H1 (cell line): ENCODE measurements around the gene NLRC3. TPM values are rescaled to one million over a fixed set of nuclear protein-coding genes. Genes with fewer than 3 reads are reported as not detected.

Experiments
- CTCF ChIA-PET: fragments of 300-600 bp; sonication (Branson Sonifier 250); formaldehyde crosslinking; loops from one replicate; lab custom pipeline; 2021; ENCODE audit not compliant: partially characterized antibody; lab: Charles Lee
- POLR2A ChIA-PET: fragments of 300-600 bp; sonication (Branson Sonifier 250); formaldehyde crosslinking; loops from one replicate; lab custom pipeline; 2021; ENCODE audit warnings: inconsistent platforms; ENCODE audit not compliant: partially characterized antibody; lab: Charles Lee
- DNase-seq, 2 experiments: peaks; one replicate each; pipeline versions ENCODE4 v3.0.0 to v3.0.0-alpha.2; 2010 to 2022; ENCODE audit warnings: low spot score in 2 of 2, low read depth in 1 of 2, mixed read lengths in 1 of 2
- FAIRE-seq: peaks from 2 replicates; lab custom pipeline; 2011; peaks lifted over from hg19 to GRCh38; lab: Jason Lieb, UNC
- H2AFZ ChIP-seq: 2 replicates; pipeline ENCODE4 v1.8.1; 2012; ENCODE audit warnings: low read length, inconsistent platforms
- H2AK5ac ChIP-seq: 2 replicates; pipeline ENCODE4 v1.6.1; 2013; ENCODE audit warnings: low read depth, low read length
- H2BK120ac ChIP-seq: replicated peaks from 2 replicates; pipeline ENCODE3; 2013; ENCODE audit warnings: low read depth, low read length, inconsistent platforms
- H2BK12ac ChIP-seq: 2 replicates; pipeline ENCODE4 v1.6.1; 2013; ENCODE audit warnings: low read depth, low read length
- H2BK15ac ChIP-seq: 2 replicates; pipeline ENCODE4 v1.6.1; 2013; ENCODE audit warnings: low read length
- H2BK20ac ChIP-seq: 2 replicates; pipeline ENCODE4 v1.6.1; 2013; ENCODE audit warnings: low read length
- H2BK5ac ChIP-seq: 2 replicates; pipeline ENCODE4 v1.6.1; 2013; ENCODE audit warnings: low read depth, low read length
- H3K14ac ChIP-seq: 2 replicates; pipeline ENCODE4 v1.6.1; 2013; ENCODE audit warnings: inconsistent platforms; ENCODE audit not compliant: insufficient read length
- H3K18ac ChIP-seq: 2 replicates; pipeline ENCODE4 v1.6.1; 2013; ENCODE audit warnings: low read length; ENCODE audit errors: extremely low read depth
- H3K23ac ChIP-seq: 2 replicates; pipeline ENCODE4 v1.6.1; 2013; ENCODE audit warnings: inconsistent platforms; ENCODE audit not compliant: insufficient read length
- H3K23me2 ChIP-seq: 2 replicates; pipeline ENCODE4 v1.6.1; 2013; ENCODE audit warnings: low read depth, low read length
- H3K27ac ChIP-seq: 2 replicates; pipeline ENCODE4 v1.6.1; 2011; ENCODE audit warnings: low read depth, low read length, inconsistent platforms
- H3K27me3 ChIP-seq, 4 experiments: replicated peaks in 1 of 4; 1 replicate in 1 of 4; 2 replicates in 3 of 4; pipeline versions ENCODE4 v1.6.1 to v1.8.1; 2011 to 2013; ENCODE audit warnings: low read length in 3 of 4, mild to moderate bottlenecking in 3 of 4, inconsistent platforms in 2 of 4, mixed read lengths in 2 of 4, moderate library complexity in 1 of 4; ENCODE audit not compliant: control insufficient read depth in 3 of 4, insufficient read depth in 3 of 4; ENCODE audit errors: extremely low read depth in 1 of 4
- H3K36me3 ChIP-seq, 4 experiments: 2 replicates each; pipeline versions ENCODE4 v1.6.1 to v1.8.1; 2011 to 2013; ENCODE audit warnings: mild to moderate bottlenecking in 4 of 4, low read length in 3 of 4, moderate library complexity in 2 of 4, control low read depth in 1 of 4, inconsistent platforms in 1 of 4; ENCODE audit not compliant: insufficient read depth in 4 of 4, control insufficient read depth in 2 of 4
- H3K4ac ChIP-seq: replicated peaks from 2 replicates; pipeline ENCODE3; 2013; ENCODE audit warnings: low read length, low read depth, mixed read lengths, inconsistent platforms; ENCODE audit not compliant: insufficient read length
- H3K4me1 ChIP-seq, 4 experiments: replicated peaks in 1 of 4; 1 replicate in 1 of 4; 2 replicates in 3 of 4; pipeline versions ENCODE4 v1.6.1 to v1.8.1; 2011 to 2013; ENCODE audit warnings: low read length in 3 of 4, inconsistent platforms in 2 of 4, mixed read lengths in 1 of 4; ENCODE audit not compliant: insufficient read depth in 4 of 4, control insufficient read depth in 3 of 4
- H3K4me2 ChIP-seq, 2 experiments: 2 replicates each; pipeline versions ENCODE4 v1.6.1 to v1.8.1; 2011 to 2013; ENCODE audit warnings: low read depth in 2 of 2, low read length in 2 of 2, control low read depth in 1 of 2, inconsistent platforms in 1 of 2, mild to moderate bottlenecking in 1 of 2; ENCODE audit not compliant: insufficient read depth in 1 of 2
- H3K4me3 ChIP-seq, 4 experiments: fragments of 200-600, 300-600 bp in 1 of 4; sonication (generic), shearing (Covaris generic), sonication (Bioruptor Twin) in 1 of 4; 2 replicates each; pipeline versions ENCODE4 v1.5.1 to v1.8.1; 2011 to 2016; ENCODE audit warnings: low read length in 4 of 4, low read depth in 3 of 4, control low read depth in 2 of 4, inconsistent platforms in 2 of 4, mild to moderate bottlenecking in 2 of 4, mixed read lengths in 1 of 4, moderate library complexity in 1 of 4; ENCODE audit not compliant: insufficient read depth in 2 of 4; ENCODE audit errors: extremely low read depth in 1 of 4
- H3K56ac ChIP-seq: replicated peaks from 2 replicates; pipeline ENCODE3; 2013; ENCODE audit warnings: low read depth, mild to moderate bottlenecking, mixed read lengths, low read length, inconsistent platforms; ENCODE audit not compliant: insufficient read length
- H3K79me1 ChIP-seq: 2 replicates; pipeline ENCODE4 v1.6.1; 2013; ENCODE audit warnings: low read depth, low read length, control low read depth
- H3K79me2 ChIP-seq, 2 experiments: 2 replicates each; pipeline versions ENCODE4 v1.6.1 to v1.8.1; 2012 to 2013; ENCODE audit warnings: low read length in 2 of 2, mild to moderate bottlenecking in 2 of 2, inconsistent platforms in 1 of 2; ENCODE audit not compliant: insufficient read depth in 2 of 2, control insufficient read depth in 1 of 2
- H3K9ac ChIP-seq, 4 experiments: replicated peaks in 1 of 4; 1 replicate in 1 of 4; 2 replicates in 3 of 4; pipeline versions ENCODE4 v1.6.1 to v1.8.1; 2011 to 2013; ENCODE audit warnings: low read depth in 3 of 4, low read length in 3 of 4, control low read depth in 2 of 4, mild to moderate bottlenecking in 2 of 4, moderate library complexity in 2 of 4, inconsistent platforms in 1 of 4; ENCODE audit errors: extremely low read depth in 1 of 4
- H3K9me3 ChIP-seq, 2 experiments: 2 replicates each; pipeline versions ENCODE4 v1.6.1 to v1.8.1; 2012 to 2013; ENCODE audit warnings: mild to moderate bottlenecking in 2 of 2, moderate library complexity in 2 of 2, control low read depth in 1 of 2, inconsistent platforms in 1 of 2, low read depth in 1 of 2, low read length in 1 of 2, mixed read lengths in 1 of 2; ENCODE audit not compliant: insufficient read depth in 2 of 2
- H4K20me1 ChIP-seq, 2 experiments: replicated peaks in 1 of 2; 2 replicates each; pipeline versions ENCODE3 to v1.8.1; 2011 to 2013; ENCODE audit warnings: inconsistent platforms in 2 of 2, low read length in 2 of 2, mild to moderate bottlenecking in 1 of 2; ENCODE audit not compliant: insufficient read depth in 2 of 2, control insufficient read depth in 1 of 2
- H4K5ac ChIP-seq: 2 replicates; pipeline ENCODE4 v1.6.1; 2013; ENCODE audit warnings: low read length, low read depth, mixed read lengths, inconsistent platforms; ENCODE audit not compliant: insufficient read length
- H4K8ac ChIP-seq: 2 replicates; pipeline ENCODE4 v1.8.0; 2013; ENCODE audit warnings: mild to moderate bottlenecking, moderate library complexity, low read length, inconsistent platforms; ENCODE audit not compliant: insufficient read depth; ENCODE audit errors: extremely low read depth
- H4K91ac ChIP-seq: replicated peaks from 2 replicates; pipeline ENCODE3; 2013; ENCODE audit warnings: low read length, mixed read lengths, inconsistent platforms; ENCODE audit not compliant: insufficient read length
- EZH2 ChIP-seq: fragments of 200-600 bp; sonication (generic); IDR thresholded peaks from 2 replicates; pipeline ENCODE4 v1.7.1; 2012; ENCODE audit warnings: low read depth, mild to moderate bottlenecking, moderate library complexity, low read length, inconsistent platforms; ENCODE audit not compliant: severe bottlenecking
- GABPA ChIP-seq: IDR thresholded peaks from 2 replicates; pipeline ENCODE4 v1.6.1; 2011; ENCODE audit warnings: mild to moderate bottlenecking, low read length, moderate library complexity, borderline replicate concordance; ENCODE audit not compliant: insufficient read depth
- HDAC6 ChIP-seq: IDR thresholded peaks from one replicate; pipeline ENCODE4 v1.7.1; 2012; ENCODE audit warnings: low read depth, mild to moderate bottlenecking, inconsistent platforms, low read length, moderate library complexity
- KDM4A ChIP-seq: IDR thresholded peaks from one replicate; pipeline ENCODE4 v1.7.1; 2012; ENCODE audit warnings: low read depth, mild to moderate bottlenecking, moderate library complexity, low read length, inconsistent platforms; ENCODE audit not compliant: severe bottlenecking
- MAFK ChIP-seq: IDR thresholded peaks from 2 replicates; pipeline ENCODE4 v1.6.1; 2012; ENCODE audit warnings: low read depth, mild to moderate bottlenecking, improper control_type of control experiment, low read length
- RXRA ChIP-seq: IDR thresholded peaks from 2 replicates; pipeline ENCODE4 v1.6.1; 2011; ENCODE audit warnings: low read depth, mild to moderate bottlenecking, low read length, moderate library complexity; ENCODE audit not compliant: insufficient read depth
- SAP30 ChIP-seq: fragments of 300-600 bp; sonication (generic); IDR thresholded peaks from 2 replicates; pipeline ENCODE4 v1.7.1; 2012; ENCODE audit warnings: low read length, moderate library complexity, mild to moderate bottlenecking, inconsistent platforms; ENCODE audit not compliant: insufficient read depth, insufficient replicate concordance
- SIRT6 ChIP-seq: IDR thresholded peaks from one replicate; pipeline ENCODE4 v1.7.1; 2012; ENCODE audit warnings: low read length, inconsistent platforms
- TAF1 ChIP-seq: IDR thresholded peaks from 2 replicates; pipeline ENCODE4 v1.6.1; 2011; ENCODE audit warnings: mild to moderate bottlenecking, low read depth, low read length
- WGBS, 2 experiments: shearing (Covaris generic) in 1 of 2; methylation state at CpG; one replicate each; pipeline versions ENCODE4 v1.1.6 to v1.1.7; 2013 to 2015; ENCODE audit warnings: low lambda C conversion rate in 2 of 2, mixed read lengths in 2 of 2, inconsistent platforms in 1 of 2, low coverage in 1 of 2, missing lambda C conversion rate in 1 of 2; ENCODE audit not compliant: insufficient replicate concordance in 2 of 2, insufficient coverage in 1 of 2, insufficient read length in 1 of 2; ENCODE audit errors: extremely low coverage in 1 of 2, missing lambda C conversion rate in 1 of 2; 5-methylcytosine and 5-hydroxymethylcytosine counted together
- polyA plus RNA-seq, 7 experiments: library from polyadenylated mRNA; depleted of rRNA in 3 of 7; stranded (reverse) in 5 of 7; unstranded in 2 of 7; fragments of >200 nt in 5 of 7; fragments of 200-250 nt in 2 of 7; gene quantifications; 1 replicate in 5 of 7; 2 replicates in 1 of 7; 4 replicates in 1 of 7; pipeline versions ENCODE4 v1.2.1 to v1.2.3, GENCODE V29; 2011 to 2013; ENCODE audit warnings: missing spikeins in 2 of 7, mixed read lengths in 2 of 7
- total RNA-seq: library from RNA; stranded (reverse); fragmentation: NEBNext Ultra II Directional; extraction: Animal tissue kit (Norgen Biotek cat#: 25700); gene quantifications from 2 replicates; pipeline ENCODE4 v1.2.1, GENCODE V29; 2021

Gene NLRC3
- total and polyA plus RNA-seq, 2 of the 8 experiments (the other 6 are each of a cell fraction or from before 2014, with no cell fraction given) = 0.18 to 0.20 TPM

DNA sequence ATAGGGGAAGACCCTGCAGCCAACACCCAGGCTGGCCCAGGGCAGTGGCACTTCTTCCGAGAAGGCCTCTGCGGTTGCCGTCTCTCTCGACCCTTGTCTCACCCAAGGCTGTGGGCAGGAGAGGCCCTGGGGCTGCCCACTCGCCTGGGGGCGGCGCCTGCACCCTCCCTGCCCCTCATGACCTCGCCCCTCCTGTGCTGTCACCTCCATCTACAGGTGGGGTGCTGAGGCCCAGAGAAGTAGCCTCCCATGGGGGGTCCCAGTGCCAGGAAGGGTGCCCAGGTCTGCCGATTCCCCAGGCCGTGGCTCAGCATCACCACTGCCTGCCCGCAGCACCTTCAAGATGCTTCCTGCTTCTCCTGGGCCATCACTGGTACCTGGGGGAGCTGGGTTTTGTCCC is 992 bp downstream of the NLRC3 start:
- Histone ChIP-seq H3K23ac (no peak overlapping the region), H3K14ac (no peak overlapping the region), H2BK20ac (no peak overlapping the region), H2BK120ac (no peak overlapping the region), H3K27me3 (no peaks in the 10 kb centered on the region), H4K91ac (no peak overlapping the region), H2AFZ (no peak overlapping the region), H3K27ac (no peak overlapping the region), H3K79me2 (no peaks in the 10 kb centered on the region), H3K4me2 (no peak overlapping the region), H3K9ac (no peak overlapping the region), H3K4me1 (peaks cover 0 to 9% (median 7%) of the 10 kb centered on the region in 4 experiments; a peak in 6 of 7 replicates), H2AK5ac (no peak overlapping the region), H4K20me1 (no peaks in the 10 kb centered on the region), H2BK12ac (no peak overlapping the region), H4K5ac (no peak overlapping the region), H3K18ac (no peak overlapping the region), H3K79me1 (no peaks in the 10 kb centered on the region), H3K4me3 (no peak overlapping the region), H3K4ac (no peak overlapping the region), H4K8ac (peak overlapping the region; percentile 77; the same call in 1 of the 2 replicates), H3K23me2 (no peaks in the 10 kb centered on the region; the same call in 1 of the 2 replicates), H2BK5ac (no peak overlapping the region; the same call in 1 of the 2 replicates), H3K56ac (no peak overlapping the region), H3K9me3 (no peaks in the 10 kb centered on the region), H2BK15ac (no peak overlapping the region), H3K36me3 (no peaks in the 10 kb centered on the region)
- POLR2A ChIA-PET = interaction anchor here (1.2 kb wide), 1 partner anchor 15 kb away, joined by 5 read pairs; no protein-coding TSS in a partner anchor
- FAIRE-seq (no peak), DNase-seq (no peak)
- 93% methylated on average over 8 of the region's 11 CpGs; no CpG with 5 or more reads in 1 of the 2 experiments for WGBS, 2 experiments
- CTCF ChIA-PET = interaction anchor here (0.8 kb wide), 1 partner anchor 36 kb away, joined by 3 read pairs; the partner anchor contains the start of gene SLX4
- no peak for TF ChIP-seq EZH2
- no peak for TF ChIP-seq TAF1
- TF ChIP-seq MAFK = no peak
- no peak for TF ChIP-seq SIRT6
- TF ChIP-seq KDM4A = no peak
- TF ChIP-seq GABPA = no peak
- no peak for TF ChIP-seq SAP30
- TF ChIP-seq HDAC6 = no peak
- no peak for TF ChIP-seq RXRA
